Astrocyte (in vitro differentiated cells and primary cell): Measurements from ENCODE around the gene SLC44A5. TPM values are rescaled to one million over a fixed set of nuclear protein-coding genes. Genes with fewer than 3 reads are reported as not detected.

ENCODE experiments used
- DNase-seq: peaks from one replicate; pipeline ENCODE4 v3.0.0-alpha.2; 2010; ENCODE audit warnings: low read depth
- FAIRE-seq: peaks from 2 replicates; lab custom pipeline; 2011; peaks lifted over from hg19 to GRCh38; lab: Jason Lieb, UNC
- H2AFZ ChIP-seq: 2 replicates; pipeline ENCODE4 v1.6.0; 2012; ENCODE audit warnings: low read depth, low read length, inconsistent platforms
- H3K27ac ChIP-seq: 2 replicates; pipeline ENCODE4 v1.5.1; 2011; ENCODE audit warnings: low read depth, low read length, inconsistent platforms
- H3K27me3 ChIP-seq: 2 replicates; pipeline ENCODE4 v1.6.0; 2011; ENCODE audit warnings: low read length, inconsistent platforms; ENCODE audit not compliant: insufficient read depth
- H3K36me3 ChIP-seq: 2 replicates; pipeline ENCODE4 v1.5.1; 2011; ENCODE audit warnings: low read length, inconsistent platforms; ENCODE audit not compliant: insufficient read depth
- H3K4me1 ChIP-seq: 2 replicates; pipeline ENCODE4 v1.5.1; 2011; ENCODE audit warnings: low read length, inconsistent platforms; ENCODE audit not compliant: insufficient read depth
- H3K4me2 ChIP-seq: 2 replicates; pipeline ENCODE4 v1.6.0; 2012; ENCODE audit warnings: low read length, inconsistent platforms
- H3K4me3 ChIP-seq: 2 replicates; pipeline ENCODE4 v1.5.1; 2011; ENCODE audit warnings: low read depth, mild to moderate bottlenecking, low read length, inconsistent platforms; ENCODE audit not compliant: insufficient read depth
- H3K79me2 ChIP-seq: 2 replicates; pipeline ENCODE4 v1.6.0; 2012; ENCODE audit warnings: mild to moderate bottlenecking, low read length, inconsistent platforms; ENCODE audit not compliant: insufficient read depth
- H3K9ac ChIP-seq: 2 replicates; pipeline ENCODE4 v1.6.0; 2012; ENCODE audit warnings: mild to moderate bottlenecking, low read length, inconsistent platforms
- H3K9me3 ChIP-seq: 2 replicates; pipeline ENCODE4 v1.5.1; 2012; ENCODE audit warnings: low read depth, mild to moderate bottlenecking, low read length, inconsistent platforms; ENCODE audit not compliant: insufficient read depth
- H4K20me1 ChIP-seq: 2 replicates; pipeline ENCODE4 v1.6.0; 2012; ENCODE audit warnings: low read length, inconsistent platforms; ENCODE audit not compliant: insufficient read depth
- H3K27ac Mint-ChIP-seq: one replicate; pipeline ENCODE4 v1.8.0; 2021; ENCODE audit warnings: mild to moderate bottlenecking, mixed read lengths; ENCODE audit not compliant: unreplicated experiment
- H3K27me3 Mint-ChIP-seq: one replicate; pipeline ENCODE4 v1.8.0; 2021; ENCODE audit warnings: low read depth, mixed read lengths; ENCODE audit not compliant: unreplicated experiment
- H3K36me3 Mint-ChIP-seq: one replicate; pipeline ENCODE4 v1.8.0; 2021; ENCODE audit warnings: low read depth, mixed read lengths; ENCODE audit not compliant: unreplicated experiment
- H3K4me1 Mint-ChIP-seq: one replicate; pipeline ENCODE4 v1.8.0; 2021; ENCODE audit warnings: low read depth, mixed read lengths; ENCODE audit not compliant: unreplicated experiment
- H3K4me3 Mint-ChIP-seq: one replicate; pipeline ENCODE4 v1.8.0; 2021; ENCODE audit warnings: mild to moderate bottlenecking, moderate library complexity, mixed read lengths; ENCODE audit not compliant: unreplicated experiment
- H3K9me3 Mint-ChIP-seq: one replicate; pipeline ENCODE4 v1.8.0; 2021; ENCODE audit warnings: mild to moderate bottlenecking, mixed read lengths; ENCODE audit not compliant: unreplicated experiment
- CTCF ChIP-seq: IDR thresholded peaks from 2 replicates; pipeline ENCODE4 v1.5.1; 2011; ENCODE audit warnings: low read depth, mild to moderate bottlenecking, inconsistent platforms, low read length, moderate library complexity; ENCODE audit not compliant: insufficient read depth
- EZH2 ChIP-seq: IDR thresholded peaks from 2 replicates; pipeline ENCODE4 v1.6.1; 2012; ENCODE audit warnings: mild to moderate bottlenecking, low read length, inconsistent platforms; ENCODE audit not compliant: insufficient read depth
- total RNA-seq: library from RNA; stranded (reverse); gene quantifications from 2 replicates; pipeline ENCODE4 v1.2.1, GENCODE V29; 2021

SLC44A5 gene
- total RNA-seq, 1 donor from 2014 or later = 2.2 TPM

- Histone ChIP-seq H3K4me2 (no peak overlapping the region), H3K4me1 (no peaks in the 10 kb centered on the region), H3K9ac (no peak overlapping the region), H3K27me3 (no peaks in the 10 kb centered on the region), H3K27ac (no peak overlapping the region), H3K4me3 (no peak overlapping the region), H4K20me1 (no peaks in the 10 kb centered on the region), H2AFZ (no peak overlapping the region), H3K79me2 (no peaks in the 10 kb centered on the region), H3K36me3 (no peaks in the 10 kb centered on the region), H3K9me3 (no peaks in the 10 kb centered on the region)
- Mint-ChIP-seq H3K9me3 (no peaks in the 10 kb centered on the region), H3K27me3 (no peaks in the 10 kb centered on the region), H3K27ac (no peak overlapping the region), H3K4me1 (peaks cover 6% of the 10 kb centered on the region), H3K4me3 (no peak overlapping the region), H3K36me3 (no peaks in the 10 kb centered on the region)
- FAIRE-seq (no peak), DNase-seq (peak; percentile 10)
- TF ChIP-seq EZH2 (no peak), CTCF (peak; percentile 84)
These were observed 377.5 kb downstream of the SLC44A5 start for GRCh38 chr1:75233302-75233929.

- no peaks in the 10 kb centered on the region for H3K36me3 Mint-ChIP-seq
- no peak for DNase-seq
- no peaks in the 10 kb centered on the region for H4K20me1 ChIP-seq
- no peak overlapping the region for H3K27ac ChIP-seq
- no peak for FAIRE-seq
- no peaks in the 10 kb centered on the region for H3K4me1 Mint-ChIP-seq
- no peak overlapping the region for H3K4me2 ChIP-seq
- H3K4me3 ChIP-seq = no peak overlapping the region
- H3K27ac Mint-ChIP-seq = no peak overlapping the region
- no peaks in the 10 kb centered on the region for H3K4me1 ChIP-seq
- H3K9me3 ChIP-seq = no peaks in the 10 kb centered on the region
- H3K4me3 Mint-ChIP-seq = no peak overlapping the region
- no peaks in the 10 kb centered on the region for H3K36me3 ChIP-seq
- H2AFZ ChIP-seq = no peak overlapping the region
- H3K27me3 Mint-ChIP-seq = no peaks in the 10 kb centered on the region
- no peaks in the 10 kb centered on the region for H3K27me3 ChIP-seq
- H3K79me2 ChIP-seq = no peaks in the 10 kb centered on the region
- TF ChIP-seq CTCF = no peak
- no peaks in the 10 kb centered on the region for H3K9me3 Mint-ChIP-seq
- no peak overlapping the region for H3K9ac ChIP-seq
These were observed 390.8 kb downstream of the SLC44A5 start for GRCh38 chr1:75220072-75220471.

GRCh38 chr1:75214017-75214416 lies 396.9 kb downstream of the SLC44A5 start:
- Histone ChIP-seq H4K20me1 (no peaks in the 10 kb centered on the region), H3K79me2 (no peaks in the 10 kb centered on the region), H3K9ac (no peak overlapping the region), H3K4me1 (no peaks in the 10 kb centered on the region), H3K4me3 (no peak overlapping the region), H3K27ac (no peak overlapping the region), H3K9me3 (no peaks in the 10 kb centered on the region), H2AFZ (no peak overlapping the region), H3K36me3 (no peaks in the 10 kb centered on the region), H3K4me2 (no peak overlapping the region), H3K27me3 (no peaks in the 10 kb centered on the region)
- H3K9me3 Mint-ChIP-seq = no peaks in the 10 kb centered on the region
- no peak for FAIRE-seq
- DNase-seq = no peak
- no peak overlapping the region for H3K4me3 Mint-ChIP-seq
- H3K4me1 Mint-ChIP-seq = no peaks in the 10 kb centered on the region
- no peaks in the 10 kb centered on the region for H3K27me3 Mint-ChIP-seq
- TF ChIP-seq EZH2 = no peak
- no peak for TF ChIP-seq CTCF
- H3K27ac Mint-ChIP-seq = no peak overlapping the region
- H3K36me3 Mint-ChIP-seq = no peaks in the 10 kb centered on the region
